ENCODE data around the gene ST3GAL4. TPM values are rescaled to one million over a fixed set of nuclear protein-coding genes. Genes with fewer than 3 reads are reported as not detected.
A peak's percentile ranks its signal among the peaks of the same experiment; 100 is the strongest.

The ST3GAL4 gene
- total and polyA plus RNA-seq, 8 donors, result 30.2 to 38.8 (median 34.6) TPM

DNA sequence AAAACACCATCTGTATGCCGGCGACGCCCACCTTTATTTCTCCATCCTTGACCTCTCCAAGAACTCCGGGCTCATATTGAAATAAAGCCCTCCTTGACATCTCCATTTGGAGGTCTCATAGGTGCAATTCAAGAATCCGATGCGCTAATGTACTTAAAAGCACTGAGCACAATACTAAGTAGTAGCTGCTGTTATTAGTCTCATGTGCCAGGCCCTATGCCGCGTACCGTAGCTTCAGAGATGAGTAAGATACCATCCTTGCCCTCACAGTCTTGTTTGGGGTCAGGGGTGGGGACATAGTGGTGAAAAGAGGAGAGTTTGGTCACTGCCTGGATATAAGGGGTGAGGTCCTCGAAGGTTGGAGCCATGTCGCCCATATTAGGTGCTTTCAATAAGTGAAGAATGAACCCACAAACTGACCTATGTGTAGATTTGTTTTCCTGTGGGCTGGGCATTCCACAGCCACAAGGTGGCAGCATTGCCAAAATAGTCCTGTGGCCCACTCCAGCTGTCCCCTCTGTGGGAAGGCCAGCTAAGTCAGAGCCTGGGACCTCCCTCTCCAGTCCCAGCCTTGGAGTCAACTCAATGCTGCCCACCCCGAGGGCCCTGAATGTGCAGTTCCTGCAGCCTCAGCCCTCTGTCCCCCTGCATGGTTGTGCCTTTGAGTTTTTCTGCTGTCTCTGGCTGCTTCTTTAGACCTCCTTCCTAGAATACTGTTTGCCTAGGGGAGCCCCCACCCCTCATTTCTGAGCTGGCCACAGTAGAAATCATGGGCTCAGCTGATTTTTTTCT, 45.1 kb upstream of the ST3GAL4 start:
- ATAC-seq, result peak; percentile 96
- DNase-seq, result peak; percentile 73 to 89 (median 80)
- Histone ChIP-seq H3K36me3 (peaks cover 0 to 4% of the 10 kb centered on the region in 2 donors), H3K27ac (peak overlapping the region in 1 of 2 donors; percentile 76), H3K4me3 (no peak overlapping the region), H3K4me1 (peaks cover 0 to 47% of the 10 kb centered on the region in 2 donors), H3K9me3 (no peaks in the 10 kb centered on the region), H3K27me3 (no peaks in the 10 kb centered on the region)
- peak; percentile 83 to 84 for TF ChIP-seq CTCF (IDR thresholded peaks at IDR 0.05)
- intact Hi-C loops (cut with DNase I), result loop anchor here in 1 of 2 donors (5.0 to 10.0 kb wide), 2 partner anchors 124 to 172 kb away; no protein-coding TSS in a partner anchor

DNA sequence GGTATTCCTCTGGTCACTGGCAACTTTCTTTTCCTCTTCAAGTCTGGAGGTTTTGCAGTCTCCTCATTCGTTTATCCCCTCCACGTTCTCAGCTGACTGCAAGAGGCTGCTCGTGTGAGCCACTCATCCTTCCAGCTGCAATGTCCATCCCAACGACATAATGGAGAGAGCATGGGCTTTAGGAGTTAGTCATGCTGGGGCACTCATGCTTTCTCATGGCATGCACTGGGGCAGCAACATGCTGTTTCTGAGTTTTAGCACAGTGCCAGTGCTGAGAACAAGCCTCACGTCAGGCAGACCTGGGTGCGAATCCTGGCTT, 44.5 kb upstream of the ST3GAL4 start:
- H3K27me3 ChIP-seq, result no peaks in the 10 kb centered on the region
- peak; percentile 6 for ATAC-seq
- H3K4me3 ChIP-seq, result no peak overlapping the region
- H3K27ac ChIP-seq, result peak overlapping the region in 1 of 2 donors; percentile 76
- H3K4me1 ChIP-seq, result peaks cover 0 to 49% of the 10 kb centered on the region in 2 donors
- DNase-seq, result no peak
- TF ChIP-seq CTCF (IDR thresholded peaks at IDR 0.05), result no peak
- no peaks in the 10 kb centered on the region for H3K9me3 ChIP-seq
- peaks cover 0 to 4% of the 10 kb centered on the region in 2 donors for H3K36me3 ChIP-seq
- intact Hi-C loops (cut with DNase I), result loop anchor here in 1 of 2 donors (5.0 to 10.0 kb wide), 2 partner anchors 124 to 171 kb away; no protein-coding TSS in a partner anchor

DNA sequence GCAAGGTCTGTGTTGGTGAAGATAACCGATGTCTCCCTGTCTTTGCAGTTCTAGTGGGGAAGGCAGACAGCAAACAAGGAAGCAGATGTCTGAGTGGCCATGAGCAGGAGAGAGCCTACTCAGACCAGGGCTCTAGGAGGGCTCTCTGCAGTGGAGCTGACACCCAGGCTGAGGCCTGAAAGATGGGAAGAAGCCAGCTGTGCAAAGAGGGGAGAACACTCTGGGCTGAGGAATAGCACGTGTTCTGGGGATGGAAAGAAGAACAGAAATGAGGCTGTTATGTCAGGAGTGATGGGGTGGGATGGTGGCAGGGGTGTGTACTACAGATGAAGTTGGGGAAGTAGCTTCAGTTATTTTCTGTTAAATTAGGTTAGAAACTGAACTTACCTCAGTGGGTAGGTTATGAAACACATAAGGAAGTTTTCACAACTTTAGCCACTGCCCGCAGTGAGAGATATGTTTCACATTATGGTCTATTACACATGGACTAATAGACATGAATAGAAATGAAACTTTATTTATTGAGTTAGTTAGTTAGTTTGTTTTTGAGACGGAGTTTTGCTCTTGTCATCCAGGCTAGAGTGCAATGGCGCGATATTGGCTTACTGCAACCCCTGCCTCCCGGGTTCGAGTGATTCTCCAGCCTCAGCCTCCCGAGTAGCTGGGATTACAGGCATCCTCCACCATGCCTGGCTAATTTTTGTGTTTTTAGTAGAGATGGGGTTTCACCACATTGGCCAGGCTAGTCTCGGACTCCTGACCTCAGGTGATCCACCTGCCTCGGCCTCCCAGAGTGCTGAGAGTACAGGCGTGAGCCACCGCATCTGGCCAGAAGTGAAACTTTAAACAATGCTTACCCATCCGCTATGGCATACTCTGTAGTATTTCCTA, 43.8 kb upstream of the ST3GAL4 start:
- intact Hi-C loops (cut with DNase I), result loop anchor here in 1 of 2 donors (5.0 to 10.0 kb wide), 2 partner anchors 123 to 171 kb away; no protein-coding TSS in a partner anchor
- Histone ChIP-seq H3K36me3 (peaks cover 0 to 4% of the 10 kb centered on the region in 2 donors), H3K27ac (peak overlapping the region; percentile 28 to 76), H3K27me3 (no peaks in the 10 kb centered on the region), H3K9me3 (no peaks in the 10 kb centered on the region), H3K4me3 (no peak overlapping the region), H3K4me1 (peaks cover 0 to 52% of the 10 kb centered on the region in 2 donors)
- peak; percentile 27 for ATAC-seq
- peak in 1 of 2 donors; percentile 13 for TF ChIP-seq CTCF (IDR thresholded peaks at IDR 0.05)
- DNase-seq, result no peak

DNA sequence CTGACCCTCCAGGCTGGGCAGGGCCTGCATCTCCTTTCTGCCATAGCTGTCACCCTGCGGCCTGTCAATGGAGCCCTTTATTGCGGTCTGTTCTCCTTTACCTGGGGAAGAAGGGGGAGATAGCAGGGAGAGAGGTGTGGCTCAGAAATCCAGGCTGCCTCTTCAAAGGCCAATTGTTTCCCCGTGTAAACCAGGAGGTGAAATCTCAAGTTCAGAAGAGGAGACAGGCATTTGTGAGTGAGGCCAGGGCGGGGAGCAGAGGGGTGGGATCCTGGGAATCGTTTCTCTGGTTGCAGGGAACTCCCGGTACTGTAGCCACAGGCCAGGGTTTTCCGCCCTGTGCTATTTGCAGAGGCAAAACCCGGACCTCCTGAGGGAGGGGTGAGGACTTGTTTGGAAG, 42.5 kb upstream of the ST3GAL4 start:
- peaks cover 5 to 61% of the 10 kb centered on the region in 2 donors for H3K4me1 ChIP-seq
- no peak overlapping the region for H3K4me3 ChIP-seq
- peak overlapping the region in 1 of 2 donors; percentile 76 for H3K27ac ChIP-seq
- no peak for ATAC-seq
- no peaks in the 10 kb centered on the region for H3K27me3 ChIP-seq
- peaks cover 0 to 4% of the 10 kb centered on the region in 2 donors for H3K36me3 ChIP-seq
- DNase-seq, result no peak
- no peak for TF ChIP-seq CTCF (IDR thresholded peaks at IDR 0.05)
- intact Hi-C loops (cut with DNase I), result loop anchor here in 1 of 2 donors (5.0 to 10.0 kb wide), 2 partner anchors 122 to 169 kb away; no protein-coding TSS in a partner anchor
- no peaks in the 10 kb centered on the region for H3K9me3 ChIP-seq

Data from left lung (tissue), 10 donors.